Measurements from ENCODE around the gene FOXR1.

The FOXR1 gene

DNA sequence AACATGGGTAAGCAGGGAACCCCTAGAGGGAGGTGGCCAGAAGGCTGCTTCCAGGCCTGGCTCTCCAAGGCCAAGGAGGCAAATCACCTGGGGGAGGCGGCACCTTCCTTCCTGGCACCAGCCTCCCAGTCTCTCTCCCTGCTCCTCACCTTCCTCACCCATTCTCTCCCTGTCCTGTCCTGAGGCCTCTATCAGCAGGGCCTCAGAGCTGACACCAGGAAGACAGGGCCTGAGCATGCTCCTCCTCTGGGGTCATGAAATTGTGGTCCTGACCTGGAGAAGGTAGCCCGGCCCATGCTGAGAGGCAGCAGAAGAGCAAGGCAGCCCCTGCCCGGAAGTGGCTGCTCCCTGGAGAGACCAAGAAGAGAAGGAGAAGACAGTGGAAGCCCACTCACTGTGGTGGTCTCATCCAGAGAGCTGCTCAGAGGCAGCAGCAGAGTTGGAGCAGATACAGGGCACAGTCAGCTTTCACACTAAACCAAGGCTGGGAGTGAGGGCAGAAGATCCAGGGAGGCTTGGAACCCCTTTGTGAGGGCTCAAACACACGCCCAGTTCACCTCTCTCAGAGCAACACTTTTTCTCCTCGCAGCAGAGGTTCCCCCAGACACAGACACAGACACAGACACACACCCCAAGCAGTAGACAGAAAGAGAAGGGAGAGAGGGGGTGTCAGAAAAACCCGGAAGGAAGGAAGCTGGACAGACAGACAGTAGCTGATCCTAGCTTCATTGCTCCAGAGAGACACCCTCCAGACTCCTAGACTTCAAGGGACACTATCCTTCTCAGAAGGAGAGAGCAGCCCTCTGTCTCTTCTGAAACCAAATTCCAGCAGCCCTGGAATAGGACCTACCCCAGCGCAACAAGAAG, 47.6 kb upstream of the FOXR1 start:
- H3K4me1 ChIP-seq (ENCODE audit: control insufficient read depth, low read length), result peaks cover 60% of the 10 kb centered on the region
- H3K4me2 ChIP-seq (ENCODE audit: low read length), result peak overlapping the region; percentile 89
- H3K9me2 ChIP-seq (replicated peaks; ENCODE audit: control insufficient read depth, low read length), result no peaks in the 10 kb centered on the region
- TF ChIP-seq, protein P1, sequence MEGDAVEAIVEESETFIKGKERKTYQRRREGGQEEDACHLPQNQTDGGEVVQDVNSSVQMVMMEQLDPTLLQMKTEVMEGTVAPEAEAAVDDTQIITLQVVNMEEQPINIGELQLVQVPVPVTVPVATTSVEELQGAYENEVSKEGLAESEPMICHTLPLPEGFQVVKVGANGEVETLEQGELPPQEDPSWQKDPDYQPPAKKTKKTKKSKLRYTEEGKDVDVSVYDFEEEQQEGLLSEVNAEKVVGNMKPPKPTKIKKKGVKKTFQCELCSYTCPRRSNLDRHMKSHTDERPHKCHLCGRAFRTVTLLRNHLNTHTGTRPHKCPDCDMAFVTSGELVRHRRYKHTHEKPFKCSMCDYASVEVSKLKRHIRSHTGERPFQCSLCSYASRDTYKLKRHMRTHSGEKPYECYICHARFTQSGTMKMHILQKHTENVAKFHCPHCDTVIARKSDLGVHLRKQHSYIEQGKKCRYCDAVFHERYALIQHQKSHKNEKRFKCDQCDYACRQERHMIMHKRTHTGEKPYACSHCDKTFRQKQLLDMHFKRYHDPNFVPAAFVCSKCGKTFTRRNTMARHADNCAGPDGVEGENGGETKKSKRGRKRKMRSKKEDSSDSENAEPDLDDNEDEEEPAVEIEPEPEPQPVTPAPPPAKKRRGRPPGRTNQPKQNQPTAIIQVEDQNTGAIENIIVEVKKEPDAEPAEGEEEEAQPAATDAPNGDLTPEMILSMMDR (IDR thresholded peaks at IDR 0.05; ENCODE audit: low read depth, low read length, poor library complexity, severe bottlenecking), result no peak
- TF ChIP-seq EZH2phosphoT487 (IDR thresholded peaks at IDR 0.05; ENCODE audit: borderline replicate concordance, low read length), result no peak
- H3K27me3 ChIP-seq (ENCODE audit: control insufficient read depth, low read length), result no peaks in the 10 kb centered on the region
- H4K20me1 ChIP-seq (ENCODE audit: control insufficient read depth, insufficient read depth, low read depth, low read length), result no peaks in the 10 kb centered on the region
- no peaks in the 10 kb centered on the region for H3K36me3 ChIP-seq (ENCODE audit: control insufficient read depth, low read length)
- peaks cover 18% of the 10 kb centered on the region for H3F3A ChIP-seq (ENCODE audit: control insufficient read depth, insufficient read depth)
- no peaks in the 10 kb centered on the region for H3K9me3 ChIP-seq (ENCODE audit: control insufficient read depth, insufficient read depth, low read length)
- peaks cover 58% of the 10 kb centered on the region for H3K79me2 ChIP-seq (ENCODE audit: control insufficient read depth, low read length)
- H3K4me3 ChIP-seq (ENCODE audit: low read length), result peak overlapping the region; percentile 86
- peak overlapping the region; percentile 85 for H3K27ac ChIP-seq (ENCODE audit: low read depth, low read length)

DNA sequence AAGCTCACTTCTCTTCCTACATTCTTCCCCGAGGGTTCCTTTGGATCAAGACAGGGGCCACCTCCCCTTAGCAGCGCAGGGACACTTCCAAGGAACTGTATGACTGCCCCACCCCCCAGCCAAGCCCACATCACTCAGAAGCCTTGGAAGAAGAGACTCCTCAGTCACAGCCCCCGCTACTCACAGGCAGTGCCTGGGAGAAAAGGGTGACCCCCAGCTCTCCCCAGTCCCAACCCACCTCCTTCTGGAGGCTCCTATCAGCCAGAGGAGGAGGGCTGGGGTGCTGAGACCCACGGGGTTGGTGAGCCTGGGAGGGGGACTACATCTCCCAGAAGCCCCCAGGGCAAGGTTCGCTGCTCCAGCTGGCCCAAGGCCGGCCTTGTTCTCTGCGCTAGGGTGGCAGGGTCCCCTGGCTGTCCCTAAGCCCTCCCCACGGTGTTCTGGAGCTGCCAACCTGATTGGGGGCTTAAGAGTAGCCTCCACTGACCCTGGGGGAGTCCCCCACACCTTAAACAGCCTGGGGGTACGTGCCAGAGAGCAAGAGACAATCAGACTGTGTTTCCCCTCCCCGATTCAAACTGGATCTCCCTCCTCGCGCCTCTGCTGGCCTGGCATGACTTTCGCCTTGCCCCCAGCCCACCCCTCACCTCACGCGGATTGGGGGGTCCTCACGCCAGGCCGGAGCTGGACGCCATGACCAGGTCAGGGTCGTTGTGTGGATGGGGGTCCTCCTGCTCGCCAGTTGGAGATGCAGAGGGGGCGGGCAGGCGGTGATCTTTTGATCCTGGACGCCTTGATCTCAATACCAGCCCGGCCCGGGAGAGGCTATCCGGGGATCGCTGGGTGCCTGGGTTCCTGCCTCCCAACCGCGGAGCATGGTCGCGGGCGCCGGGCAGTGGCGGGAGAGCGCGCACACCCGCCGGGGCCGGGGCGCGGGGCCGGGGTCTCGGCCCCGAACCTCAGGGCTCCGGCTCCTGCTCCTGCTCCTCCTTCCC, 46.7 kb upstream of the FOXR1 start:
- H3K36me3 ChIP-seq (ENCODE audit: control insufficient read depth, low read length), result no peaks in the 10 kb centered on the region
- no peaks in the 10 kb centered on the region for H3K9me2 ChIP-seq (replicated peaks; ENCODE audit: control insufficient read depth, low read length)
- TF ChIP-seq, protein P1 (IDR thresholded peaks at IDR 0.05; ENCODE audit: low read depth, low read length, poor library complexity, severe bottlenecking), result no peak
- TF ChIP-seq EZH2phosphoT487 (IDR thresholded peaks at IDR 0.05; ENCODE audit: borderline replicate concordance, low read length), result no peak
- no peaks in the 10 kb centered on the region for H4K20me1 ChIP-seq (ENCODE audit: control insufficient read depth, insufficient read depth, low read depth, low read length)
- H3K4me3 ChIP-seq (ENCODE audit: low read length), result peak overlapping the region; percentile 86
- no peaks in the 10 kb centered on the region for H3K27me3 ChIP-seq (ENCODE audit: control insufficient read depth, low read length)
- peaks cover 49% of the 10 kb centered on the region for H3K79me2 ChIP-seq (ENCODE audit: control insufficient read depth, low read length)
- peak overlapping the region; percentile 85 for H3K27ac ChIP-seq (ENCODE audit: low read depth, low read length)
- H3F3A ChIP-seq (ENCODE audit: control insufficient read depth, insufficient read depth), result peaks cover 20% of the 10 kb centered on the region
- H3K4me2 ChIP-seq (ENCODE audit: low read length), result peak overlapping the region; percentile 89
- peaks cover 51% of the 10 kb centered on the region for H3K4me1 ChIP-seq (ENCODE audit: control insufficient read depth, low read length)
- no peaks in the 10 kb centered on the region for H3K9me3 ChIP-seq (ENCODE audit: control insufficient read depth, insufficient read depth, low read length)

DNA sequence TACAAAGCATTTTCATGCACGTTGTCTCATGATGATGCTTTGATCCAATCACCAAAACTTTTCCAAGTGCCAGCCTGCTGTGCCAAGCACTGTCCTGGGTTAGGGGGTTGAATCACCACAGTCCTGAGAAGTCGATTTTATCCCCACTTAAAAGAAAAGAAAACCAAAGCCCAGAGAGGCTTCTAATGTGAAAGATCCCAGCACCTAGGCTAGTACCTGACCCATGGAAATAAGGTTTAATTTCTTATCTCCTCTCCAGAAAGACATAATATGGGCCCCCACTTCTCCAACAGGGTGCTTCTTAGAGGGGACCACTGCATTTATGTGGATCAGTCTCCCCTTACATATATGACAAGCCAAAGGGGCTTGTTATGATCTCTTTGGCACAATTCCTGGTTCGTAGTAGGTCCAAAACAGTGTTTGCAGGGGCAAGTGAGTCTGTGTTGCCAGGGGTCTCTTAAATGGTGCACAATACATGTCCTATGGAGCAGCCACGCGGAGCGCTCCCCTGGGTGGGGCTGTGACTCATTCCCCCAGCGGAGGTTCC, 43.9 kb upstream of the FOXR1 start:
- no peaks in the 10 kb centered on the region for H3K9me3 ChIP-seq (ENCODE audit: control insufficient read depth, insufficient read depth, low read length)
- no peaks in the 10 kb centered on the region for H4K20me1 ChIP-seq (ENCODE audit: control insufficient read depth, insufficient read depth, low read depth, low read length)
- peaks cover 69% of the 10 kb centered on the region for H3K4me1 ChIP-seq (ENCODE audit: control insufficient read depth, low read length)
- H3K4me2 ChIP-seq (ENCODE audit: low read length), result peak overlapping the region; percentile 89
- peak overlapping the region; percentile 88 for H3K4me3 ChIP-seq (ENCODE audit: low read length)
- H3K79me2 ChIP-seq (ENCODE audit: control insufficient read depth, low read length), result peaks cover 26% of the 10 kb centered on the region
- H3F3A ChIP-seq (ENCODE audit: control insufficient read depth, insufficient read depth), result peaks cover 22% of the 10 kb centered on the region
- TF ChIP-seq EZH2phosphoT487 (IDR thresholded peaks at IDR 0.05; ENCODE audit: borderline replicate concordance, low read length), result no peak
- TF ChIP-seq, protein P1 (IDR thresholded peaks at IDR 0.05; ENCODE audit: low read depth, low read length, poor library complexity, severe bottlenecking), result no peak
- H3K27ac ChIP-seq (ENCODE audit: low read depth, low read length), result peak overlapping the region; percentile 90
- H3K27me3 ChIP-seq (ENCODE audit: control insufficient read depth, low read length), result no peaks in the 10 kb centered on the region
- no peaks in the 10 kb centered on the region for H3K9me2 ChIP-seq (replicated peaks; ENCODE audit: control insufficient read depth, low read length)
- no peaks in the 10 kb centered on the region for H3K36me3 ChIP-seq (ENCODE audit: control insufficient read depth, low read length)
